Cardiac fibroblast (primary cell): ENCODE data around the gene DDRGK1.
"Not testable (repeated sequence)": the region's sequence is repeated elsewhere in the genome, so short reads cannot be mapped to it uniquely, and the experiment has no call there.

Experiments
- DNase-seq, 2 donors: peaks; one replicate each; pipeline versions ENCODE4 v3.0.0 to v3.0.0-alpha.2; 2010; ENCODE audit warnings: low read depth in 2 of 2
- H3K4me3 ChIP-seq, 2 donors: replicated peaks in 1 of 2; 1 replicate in 1 of 2; 2 replicates in 1 of 2; pipeline ENCODE4 v1.5.1; 2011; ENCODE audit warnings: low read depth in 2 of 2, low read length in 2 of 2, mild to moderate bottlenecking in 2 of 2, moderate library complexity in 1 of 2
- TF ChIP-seq, protein P1 (sequence below): IDR thresholded peaks from one replicate; pipeline ENCODE4 v1.5.1; 2011; ENCODE audit warnings: low read depth, mild to moderate bottlenecking, low read length, inconsistent platforms

The DDRGK1 gene

DNA sequence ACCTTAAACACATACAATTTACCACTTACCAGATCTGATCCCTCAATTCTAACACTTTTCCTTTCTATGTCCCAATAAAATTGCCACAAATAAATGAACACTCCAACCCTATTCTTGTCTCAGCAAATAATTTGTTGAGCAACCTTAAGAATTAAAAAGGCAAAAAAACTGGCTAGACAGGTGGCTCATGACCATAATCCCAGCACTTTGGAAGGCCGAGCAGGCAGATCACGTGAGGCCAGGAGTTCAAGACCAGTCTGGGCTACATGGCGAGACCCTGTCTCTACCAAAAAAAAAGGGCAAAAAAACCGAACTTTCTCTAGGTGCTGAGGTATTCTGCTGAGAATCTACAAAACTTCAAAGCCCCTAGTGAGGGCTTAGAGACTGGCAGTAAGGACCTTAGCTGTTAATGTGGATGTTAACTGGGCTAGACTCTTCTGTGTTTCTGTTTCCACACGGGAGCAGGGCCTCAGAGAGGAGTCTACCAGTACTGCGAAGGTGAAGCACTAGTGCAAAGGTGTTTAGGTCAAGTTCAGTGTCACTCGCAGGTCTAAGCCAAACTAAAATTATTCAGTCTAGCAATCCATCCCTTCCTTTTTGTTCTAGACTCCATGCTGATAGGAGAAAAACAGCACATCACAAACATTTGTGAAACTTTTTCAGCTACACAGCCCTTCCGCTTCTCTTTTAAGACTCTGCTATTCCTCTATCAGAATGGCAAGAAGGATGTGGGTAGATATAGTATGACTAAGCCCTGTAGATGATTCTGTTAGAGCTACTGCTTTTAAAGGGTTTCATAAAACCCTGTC, 47.5 kb downstream of the DDRGK1 start:
- DNase-seq, result peak; percentile 18
- H3K4me3 ChIP-seq, result no peak overlapping the region
- TF ChIP-seq, protein P1, sequence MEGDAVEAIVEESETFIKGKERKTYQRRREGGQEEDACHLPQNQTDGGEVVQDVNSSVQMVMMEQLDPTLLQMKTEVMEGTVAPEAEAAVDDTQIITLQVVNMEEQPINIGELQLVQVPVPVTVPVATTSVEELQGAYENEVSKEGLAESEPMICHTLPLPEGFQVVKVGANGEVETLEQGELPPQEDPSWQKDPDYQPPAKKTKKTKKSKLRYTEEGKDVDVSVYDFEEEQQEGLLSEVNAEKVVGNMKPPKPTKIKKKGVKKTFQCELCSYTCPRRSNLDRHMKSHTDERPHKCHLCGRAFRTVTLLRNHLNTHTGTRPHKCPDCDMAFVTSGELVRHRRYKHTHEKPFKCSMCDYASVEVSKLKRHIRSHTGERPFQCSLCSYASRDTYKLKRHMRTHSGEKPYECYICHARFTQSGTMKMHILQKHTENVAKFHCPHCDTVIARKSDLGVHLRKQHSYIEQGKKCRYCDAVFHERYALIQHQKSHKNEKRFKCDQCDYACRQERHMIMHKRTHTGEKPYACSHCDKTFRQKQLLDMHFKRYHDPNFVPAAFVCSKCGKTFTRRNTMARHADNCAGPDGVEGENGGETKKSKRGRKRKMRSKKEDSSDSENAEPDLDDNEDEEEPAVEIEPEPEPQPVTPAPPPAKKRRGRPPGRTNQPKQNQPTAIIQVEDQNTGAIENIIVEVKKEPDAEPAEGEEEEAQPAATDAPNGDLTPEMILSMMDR, result no peak

DNA sequence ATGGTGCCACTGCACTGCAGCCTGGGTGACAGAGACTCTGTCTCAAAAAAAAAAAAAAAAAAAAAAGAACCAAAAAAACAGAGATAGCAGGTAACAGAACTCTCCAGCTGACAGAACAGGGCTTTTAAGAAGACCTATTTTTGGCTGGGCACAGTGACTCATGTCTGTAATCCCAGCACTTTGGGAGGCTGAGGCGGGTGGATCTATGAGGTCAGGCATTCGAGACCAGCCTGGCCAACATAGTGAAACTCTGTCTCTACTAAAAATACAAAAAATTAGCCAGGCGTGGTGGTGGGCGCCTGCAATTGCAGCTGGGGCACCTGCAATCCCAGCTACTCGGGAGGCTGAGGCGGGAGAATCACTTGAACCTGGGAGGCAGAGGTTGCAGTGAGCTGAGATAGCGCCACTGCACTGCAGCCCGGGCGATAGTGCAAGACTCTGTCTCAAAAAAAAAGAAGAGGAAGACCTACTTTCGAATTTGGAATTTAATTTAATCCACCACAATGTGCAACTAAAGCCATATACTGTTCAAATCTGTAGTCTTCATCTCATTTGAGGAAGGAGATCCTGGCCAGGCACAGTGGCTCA, 52.3 kb downstream of the DDRGK1 start:
- not testable (repeated sequence) for H3K4me3 ChIP-seq
- peak in 1 of 2 donors; percentile 43 for DNase-seq

GRCh38 chr20:3150908-3151307, 53.6 kb downstream of the DDRGK1 start:
- no peak for DNase-seq
- H3K4me3 ChIP-seq, result no peak overlapping the region

GRCh38 chr20:3146732-3147341, 57.6 kb downstream of the DDRGK1 start:
- peak in 1 of 2 donors; percentile 4 for DNase-seq
- TF ChIP-seq, protein P1, result no peak

More at GRCh38 chr20:3150908-3151307, 53.6 kb downstream of the DDRGK1 start:
- TF ChIP-seq, protein P1, result no peak

GRCh38 chr20:3141757-3142156, 62.7 kb downstream of the DDRGK1 start:
- DNase-seq, result no peak
- H3K4me3 ChIP-seq, result no peak overlapping the region
- TF ChIP-seq, protein P1, result no peak

More at GRCh38 chr20:3146732-3147341, 57.6 kb downstream of the DDRGK1 start:
- no peak overlapping the region for H3K4me3 ChIP-seq
